Measurements from ENCODE around the gene PRR33.
A peak's percentile ranks its signal among the peaks of the same experiment; 100 is the strongest.

The PRR33 gene

GRCh38 chr11:1906611-1907423 lies 15.1 kb upstream of the PRR33 start:
- Histone ChIP-seq H3K4me3 (ENCODE audit: severe bottlenecking) (no peak overlapping the region), H3K4me1 (ENCODE audit: insufficient read depth, poor library complexity, severe bottlenecking) (no peaks in the 10 kb centered on the region), H3K27me3 (ENCODE audit: insufficient read depth, poor library complexity, severe bottlenecking) (no peaks in the 10 kb centered on the region), H3K36me3 (ENCODE audit: low read depth) (no peaks in the 10 kb centered on the region), H3K9me3 (ENCODE audit: severe bottlenecking) (no peaks in the 10 kb centered on the region), H3K27ac (ENCODE audit: poor library complexity, severe bottlenecking) (no peak overlapping the region)
- ATAC-seq (ENCODE audit: low read depth) (no peak), DNase-seq (ENCODE audit: low spot score) (no peak)
- no peak for TF ChIP-seq CTCF (IDR thresholded peaks at IDR 0.05; ENCODE audit: poor library complexity, severe bottlenecking)

- TF ChIP-seq CTCF (IDR thresholded peaks at IDR 0.05; ENCODE audit: poor library complexity, severe bottlenecking) = no peak
- Histone ChIP-seq H3K9me3 (ENCODE audit: severe bottlenecking) (no peaks in the 10 kb centered on the region), H3K27ac (ENCODE audit: poor library complexity, severe bottlenecking) (no peak overlapping the region), H3K4me3 (ENCODE audit: severe bottlenecking) (no peak overlapping the region), H3K27me3 (ENCODE audit: insufficient read depth, poor library complexity, severe bottlenecking) (no peaks in the 10 kb centered on the region), H3K4me1 (ENCODE audit: insufficient read depth, poor library complexity, severe bottlenecking) (no peaks in the 10 kb centered on the region), H3K36me3 (ENCODE audit: low read depth) (no peaks in the 10 kb centered on the region)
- no peak for DNase-seq (ENCODE audit: low spot score)
- no peak for ATAC-seq (ENCODE audit: low read depth)
Observed at GRCh38 chr11:1906181-1906580, 14.5 kb upstream of the PRR33 start.

- Histone ChIP-seq H3K36me3 (ENCODE audit: low read depth) (no peaks in the 10 kb centered on the region), H3K4me1 (ENCODE audit: insufficient read depth, poor library complexity, severe bottlenecking) (no peaks in the 10 kb centered on the region), H3K9me3 (ENCODE audit: severe bottlenecking) (no peaks in the 10 kb centered on the region), H3K27me3 (ENCODE audit: insufficient read depth, poor library complexity, severe bottlenecking) (no peaks in the 10 kb centered on the region), H3K27ac (ENCODE audit: poor library complexity, severe bottlenecking) (no peak overlapping the region), H3K4me3 (ENCODE audit: severe bottlenecking) (no peak overlapping the region)
- ATAC-seq (ENCODE audit: low read depth) (no peak), DNase-seq (ENCODE audit: low spot score) (no peak)
- TF ChIP-seq CTCF (IDR thresholded peaks at IDR 0.05; ENCODE audit: poor library complexity, severe bottlenecking) = no peak
Observed at GRCh38 chr11:1899686-1900085, 8.0 kb upstream of the PRR33 start.

GRCh38 chr11:1899090-1899489 lies 7.4 kb upstream of the PRR33 start:
- H3K9me3 ChIP-seq (ENCODE audit: severe bottlenecking) = no peaks in the 10 kb centered on the region
- H3K4me1 ChIP-seq (ENCODE audit: insufficient read depth, poor library complexity, severe bottlenecking) = no peaks in the 10 kb centered on the region
- no peak overlapping the region for H3K27ac ChIP-seq (ENCODE audit: poor library complexity, severe bottlenecking)
- no peak for ATAC-seq (ENCODE audit: low read depth)
- no peak for DNase-seq (ENCODE audit: low spot score)
- H3K4me3 ChIP-seq (ENCODE audit: severe bottlenecking) = no peak overlapping the region
- no peak for TF ChIP-seq CTCF (IDR thresholded peaks at IDR 0.05; ENCODE audit: poor library complexity, severe bottlenecking)
- no peaks in the 10 kb centered on the region for H3K36me3 ChIP-seq (ENCODE audit: low read depth)
- no peaks in the 10 kb centered on the region for H3K27me3 ChIP-seq (ENCODE audit: insufficient read depth, poor library complexity, severe bottlenecking)

- no peaks in the 10 kb centered on the region for H3K9me3 ChIP-seq (ENCODE audit: severe bottlenecking)
- DNase-seq (ENCODE audit: low spot score) = peak; percentile 22
- H3K27ac ChIP-seq (ENCODE audit: poor library complexity, severe bottlenecking) = no peak overlapping the region
- H3K27me3 ChIP-seq (ENCODE audit: insufficient read depth, poor library complexity, severe bottlenecking) = no peaks in the 10 kb centered on the region
- H3K4me3 ChIP-seq (ENCODE audit: severe bottlenecking) = no peak overlapping the region
- no peak for ATAC-seq (ENCODE audit: low read depth)
- TF ChIP-seq CTCF (IDR thresholded peaks at IDR 0.05; ENCODE audit: poor library complexity, severe bottlenecking) = no peak
- H3K36me3 ChIP-seq (ENCODE audit: low read depth) = no peaks in the 10 kb centered on the region
- H3K4me1 ChIP-seq (ENCODE audit: insufficient read depth, poor library complexity, severe bottlenecking) = no peaks in the 10 kb centered on the region
Observed at GRCh38 chr11:1896923-1897322, 5.2 kb upstream of the PRR33 start.
